Measurements from ENCODE around the gene CCNI2.

Gene CCNI2

GRCh38 chr5:132746954-132747615 is at the start of gene CCNI2:
Gene CCNI2, plus strand, starts transcription at chr5:132747426. Its CDS starts 70 bp downstream, at chr5:132747496.
- DNase-seq (ENCODE audit: low spot score), result peak; percentile 36

DNA sequence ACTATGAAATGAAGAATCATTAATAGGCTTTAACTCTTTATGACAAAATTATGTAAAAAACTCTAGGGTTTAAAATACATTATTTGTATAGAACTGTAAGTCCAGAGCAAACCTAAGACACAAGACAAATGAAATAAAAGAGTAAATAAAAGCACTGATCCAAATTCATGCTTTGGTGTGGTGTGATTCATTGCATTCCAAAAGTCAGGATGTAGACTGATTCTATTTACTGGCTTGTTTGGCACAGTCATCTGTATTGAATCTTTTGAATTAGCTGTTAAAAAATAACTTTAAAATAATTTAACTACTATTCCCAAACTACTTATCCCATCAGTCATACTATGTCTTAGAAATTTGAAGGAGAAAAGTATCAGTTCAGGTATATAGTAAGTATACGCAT is 42.4 kb upstream of the CCNI2 start:
- peak; percentile 25 for DNase-seq (ENCODE audit: low spot score)

DNA sequence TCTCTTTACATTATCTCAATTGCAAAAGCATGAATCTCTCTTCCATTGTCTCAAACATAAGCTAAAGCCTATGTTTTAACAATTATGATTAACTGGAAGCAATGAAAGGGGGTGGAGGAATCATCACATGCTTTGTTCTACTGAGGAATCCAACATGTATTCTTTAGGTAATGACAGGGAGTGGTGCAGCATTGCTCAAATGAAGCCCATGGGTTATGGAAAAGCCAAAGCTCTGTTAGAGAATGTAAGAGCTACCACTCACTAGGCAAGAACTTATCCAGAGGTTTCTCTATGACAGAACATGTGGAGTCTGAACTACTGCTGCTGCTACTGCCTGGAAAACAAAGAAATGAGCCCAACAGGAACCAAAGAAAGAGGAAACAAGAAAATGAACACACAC is 38.6 kb upstream of the CCNI2 start:
- no peak for DNase-seq (ENCODE audit: low spot score)

DNA sequence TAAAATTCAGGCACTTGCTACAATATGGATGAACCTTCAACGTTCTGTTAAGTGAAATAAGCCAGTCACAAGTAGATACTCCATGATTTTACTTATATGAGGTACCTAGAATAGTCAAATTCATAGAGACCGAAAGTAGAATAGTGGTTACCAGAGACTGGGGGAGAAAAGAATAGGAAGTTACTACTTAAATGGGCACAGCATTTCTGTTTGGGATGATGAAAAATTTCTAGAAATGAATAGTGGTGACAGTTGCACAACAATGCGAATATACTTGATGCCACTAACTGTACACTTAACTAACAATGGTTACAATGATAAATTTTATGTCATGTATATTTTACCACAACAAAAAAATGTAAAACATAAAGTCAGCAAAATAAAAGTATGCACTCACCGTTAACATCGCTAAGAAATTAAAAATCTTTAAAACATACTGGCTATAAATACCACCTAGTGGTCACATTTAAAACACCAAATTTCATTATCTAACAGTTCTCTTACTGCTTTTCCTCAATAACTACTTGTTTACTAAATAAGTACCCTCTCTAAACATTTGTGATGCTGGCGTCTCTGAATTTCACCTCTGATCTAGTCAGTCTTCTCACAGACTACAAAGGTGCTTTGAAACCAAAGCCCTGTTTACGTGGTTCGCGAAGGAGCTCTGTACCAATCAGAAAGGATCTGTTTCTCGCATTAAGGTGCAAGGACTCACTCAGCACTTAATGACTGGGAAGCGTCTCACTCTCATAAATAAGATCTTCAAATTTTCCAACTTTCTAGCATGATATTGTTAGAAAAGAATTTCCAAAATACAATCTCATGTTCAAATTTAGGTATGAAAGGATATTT is 32.5 kb upstream of the CCNI2 start:
- no peak for DNase-seq (ENCODE audit: low spot score)

DNA sequence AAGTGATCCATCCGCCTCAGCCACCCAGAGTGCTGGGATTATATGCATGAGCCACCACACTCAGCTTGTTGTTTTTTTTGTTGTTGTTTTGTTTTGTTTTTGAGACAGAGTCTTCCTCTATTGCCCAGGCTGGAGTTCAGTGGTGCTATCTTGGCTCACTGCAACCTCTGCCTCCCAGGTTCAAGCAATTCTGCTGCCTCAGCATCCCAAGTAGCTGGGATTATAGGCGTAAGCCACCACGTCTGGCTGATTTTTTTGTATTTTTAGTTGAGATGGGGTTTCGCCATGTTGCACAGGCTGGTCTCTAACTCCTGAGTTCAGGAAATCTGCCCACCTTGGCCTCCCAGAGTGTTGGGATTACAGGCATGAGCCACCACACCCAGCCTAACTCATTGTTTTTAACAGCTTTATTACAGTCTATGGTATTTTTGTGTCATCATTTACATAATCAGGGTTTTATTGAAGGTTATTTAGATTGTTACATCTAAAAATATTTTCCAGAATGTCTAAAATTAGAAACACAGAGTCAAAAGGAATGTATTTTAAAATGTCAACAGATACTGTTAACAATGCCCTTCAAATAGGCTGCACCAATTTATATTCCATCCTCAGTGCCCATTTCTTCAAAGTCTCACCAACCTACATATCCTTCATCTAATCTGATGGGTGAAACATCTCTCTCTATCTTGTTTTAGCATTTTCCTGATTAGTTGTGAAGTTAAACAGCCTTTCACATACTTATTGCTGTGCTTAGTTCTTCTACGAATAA is 28.5 kb upstream of the CCNI2 start:
- DNase-seq (ENCODE audit: low spot score), result no peak

DNA sequence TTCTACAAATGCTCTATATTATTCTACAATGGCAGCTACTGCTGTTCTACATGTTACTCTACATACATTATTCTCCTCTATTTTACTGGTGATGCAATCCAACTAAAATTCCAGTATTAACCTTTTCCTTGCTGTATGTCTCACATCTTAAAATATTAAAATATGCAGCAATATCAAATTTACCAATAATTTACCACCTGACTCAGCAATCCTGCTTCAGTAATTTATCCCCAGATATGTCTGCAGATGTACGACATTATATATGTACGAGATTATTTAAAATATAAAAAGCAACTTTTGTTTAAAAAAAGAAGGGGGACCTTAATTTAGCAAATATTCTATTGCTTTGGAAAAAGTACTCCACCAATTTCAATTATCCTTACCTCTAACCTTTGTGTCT is 21.5 kb upstream of the CCNI2 start:
- DNase-seq (ENCODE audit: low spot score), result no peak

DNA sequence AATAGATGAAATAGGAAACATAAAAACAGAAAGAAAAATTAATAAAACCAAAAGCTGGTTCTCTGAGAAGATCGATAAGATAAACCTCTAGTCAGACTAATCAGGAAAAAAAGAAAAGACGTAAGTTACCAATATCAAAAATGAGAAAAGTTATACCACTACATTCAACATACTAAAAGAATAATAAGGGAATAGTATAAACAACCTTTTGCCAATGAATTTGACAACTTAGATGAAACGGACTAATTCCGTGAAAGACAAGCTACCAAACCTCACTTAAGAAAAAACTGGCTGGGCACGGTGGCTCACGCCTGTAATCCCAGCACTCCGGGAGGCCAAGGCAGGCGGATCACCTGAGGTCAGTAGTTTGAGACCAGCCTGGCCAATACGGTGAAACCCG is 17.3 kb upstream of the CCNI2 start:
- no peak for DNase-seq (ENCODE audit: low spot score)

- DNase-seq (ENCODE audit: low spot score), result no peak
These were observed 13.6 kb upstream of the CCNI2 start for GRCh38 chr5:132733499-132734148.

DNA sequence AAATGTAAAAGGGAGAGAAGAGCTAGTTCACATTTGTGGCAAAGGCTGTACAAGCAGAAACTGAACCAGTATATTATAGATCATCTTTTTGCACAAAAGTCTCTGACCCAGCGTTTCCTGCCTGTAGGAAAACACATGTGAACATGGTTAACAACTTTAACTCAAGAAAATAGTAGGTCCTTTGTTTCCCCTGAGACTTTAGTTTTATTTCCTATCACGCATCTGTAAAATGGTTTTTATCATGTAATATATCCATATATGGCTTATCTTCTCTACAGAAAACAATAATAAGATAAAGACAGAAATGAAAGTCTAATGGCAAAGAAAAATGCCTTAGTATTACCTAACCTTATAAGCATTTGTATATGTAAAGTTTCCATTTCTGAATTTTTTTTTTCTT is 12.5 kb upstream of the CCNI2 start:
- no peak for DNase-seq (ENCODE audit: low spot score)

GRCh38 chr5:132736853-132737833 is 10.1 kb upstream of the CCNI2 start, which contains the start of gene KIF3A:
Gene KIF3A, minus strand, starts transcription at chr5:132737546. Its CDS starts 127 bp downstream, at chr5:132737419.
- peak; percentile 100 for DNase-seq (ENCODE audit: low spot score)

DNA sequence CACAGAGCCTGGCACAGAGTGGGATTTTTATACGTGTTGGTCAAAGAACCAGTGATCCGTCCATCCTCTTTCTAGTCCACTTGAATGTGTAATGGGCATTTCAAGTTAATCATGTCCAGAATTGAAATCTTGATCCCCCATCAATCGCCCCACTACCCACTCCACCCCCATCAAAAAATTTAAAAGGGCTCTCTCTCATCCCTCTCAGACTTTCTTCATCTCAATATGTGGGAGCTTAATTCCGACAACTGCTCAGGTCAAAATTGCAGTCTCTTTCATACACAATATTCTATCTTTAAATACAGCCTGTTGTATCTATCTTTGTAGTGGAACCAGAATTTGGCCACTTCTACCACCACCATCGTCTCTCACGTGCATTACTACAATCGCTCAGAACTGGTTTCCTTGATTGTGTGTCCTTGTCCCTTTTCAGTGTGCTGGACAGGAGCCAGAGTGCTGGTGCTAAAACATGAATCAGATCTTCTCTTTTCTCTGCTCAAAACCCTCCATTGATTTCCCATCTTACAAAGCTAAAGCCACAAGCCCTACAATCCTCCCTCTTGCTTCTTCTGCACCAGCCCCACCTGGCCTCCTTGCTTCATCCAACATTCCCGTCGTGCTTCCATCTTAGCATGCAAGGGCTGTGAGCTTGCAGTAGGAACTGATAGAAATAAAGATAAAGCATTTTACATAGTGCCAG is 9.1 kb upstream of the CCNI2 start:
- DNase-seq (ENCODE audit: low spot score), result no peak

DNA sequence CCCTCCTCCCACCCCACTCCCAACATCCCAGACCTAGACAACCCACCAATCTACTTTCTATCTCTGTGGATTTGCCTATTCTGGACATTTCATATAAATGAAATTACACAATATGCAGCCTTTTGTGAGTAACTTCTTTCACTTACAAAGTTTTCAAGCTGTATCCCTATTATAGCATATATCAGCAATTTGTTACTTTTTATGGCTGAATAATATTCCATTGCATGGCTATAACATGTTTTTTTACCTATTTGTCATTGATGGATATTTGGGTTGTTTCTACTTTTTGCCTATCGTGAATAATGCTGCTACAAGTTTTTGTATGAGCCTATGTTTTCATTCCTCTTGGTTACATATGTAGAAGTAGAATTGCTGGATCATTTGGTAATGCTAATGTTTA is 8.0 kb upstream of the CCNI2 start:
- DNase-seq (ENCODE audit: low spot score), result no peak

DNA sequence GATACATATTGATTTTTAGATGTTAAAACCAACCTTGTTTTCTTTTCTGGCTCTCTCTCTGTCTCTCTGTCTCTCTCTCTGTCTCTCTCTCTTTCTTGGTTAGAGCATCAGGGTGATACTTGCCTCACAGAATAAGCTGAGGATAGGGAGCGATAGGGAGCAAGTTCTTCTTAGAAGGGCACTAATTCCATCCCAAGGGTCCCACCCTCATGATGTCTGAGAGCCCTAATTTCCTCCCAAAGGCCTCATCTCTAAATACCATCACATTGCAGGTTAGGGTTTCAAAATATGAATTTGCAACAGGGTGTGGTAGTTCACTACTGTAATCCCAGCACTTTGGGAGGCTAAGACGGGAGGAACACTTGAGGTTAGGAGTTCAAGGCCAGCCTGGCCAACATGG is 5.1 kb upstream of the CCNI2 start:
- DNase-seq (ENCODE audit: low spot score), result no peak

DNA sequence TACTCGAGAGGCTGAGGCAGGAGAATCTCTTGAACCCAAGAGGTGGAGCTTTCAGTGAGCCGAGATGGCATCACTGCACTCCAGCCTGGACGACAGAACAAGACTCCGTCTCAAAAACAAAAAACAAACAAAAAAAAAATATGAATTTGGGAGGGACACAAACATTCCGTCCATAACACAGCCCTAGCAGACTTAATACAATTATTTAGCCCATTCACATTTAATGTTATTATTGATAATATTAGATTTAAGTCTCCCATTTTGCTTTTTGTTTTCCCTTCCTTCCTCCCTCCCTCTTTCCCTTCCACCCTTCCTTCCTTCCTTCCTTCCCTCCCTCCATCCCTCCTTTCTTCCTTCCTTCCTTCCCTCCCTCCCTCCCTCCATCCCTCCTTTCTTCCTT is 4.6 kb upstream of the CCNI2 start:
- DNase-seq (ENCODE audit: low spot score), result no peak

- no peak for DNase-seq (ENCODE audit: low spot score)
These were observed 2.6 kb upstream of the CCNI2 start for GRCh38 chr5:132744659-132745058.

- DNase-seq (ENCODE audit: low spot score), result no peak
These were observed 653 bp upstream of the CCNI2 start for GRCh38 chr5:132746592-132746953.

DNA sequence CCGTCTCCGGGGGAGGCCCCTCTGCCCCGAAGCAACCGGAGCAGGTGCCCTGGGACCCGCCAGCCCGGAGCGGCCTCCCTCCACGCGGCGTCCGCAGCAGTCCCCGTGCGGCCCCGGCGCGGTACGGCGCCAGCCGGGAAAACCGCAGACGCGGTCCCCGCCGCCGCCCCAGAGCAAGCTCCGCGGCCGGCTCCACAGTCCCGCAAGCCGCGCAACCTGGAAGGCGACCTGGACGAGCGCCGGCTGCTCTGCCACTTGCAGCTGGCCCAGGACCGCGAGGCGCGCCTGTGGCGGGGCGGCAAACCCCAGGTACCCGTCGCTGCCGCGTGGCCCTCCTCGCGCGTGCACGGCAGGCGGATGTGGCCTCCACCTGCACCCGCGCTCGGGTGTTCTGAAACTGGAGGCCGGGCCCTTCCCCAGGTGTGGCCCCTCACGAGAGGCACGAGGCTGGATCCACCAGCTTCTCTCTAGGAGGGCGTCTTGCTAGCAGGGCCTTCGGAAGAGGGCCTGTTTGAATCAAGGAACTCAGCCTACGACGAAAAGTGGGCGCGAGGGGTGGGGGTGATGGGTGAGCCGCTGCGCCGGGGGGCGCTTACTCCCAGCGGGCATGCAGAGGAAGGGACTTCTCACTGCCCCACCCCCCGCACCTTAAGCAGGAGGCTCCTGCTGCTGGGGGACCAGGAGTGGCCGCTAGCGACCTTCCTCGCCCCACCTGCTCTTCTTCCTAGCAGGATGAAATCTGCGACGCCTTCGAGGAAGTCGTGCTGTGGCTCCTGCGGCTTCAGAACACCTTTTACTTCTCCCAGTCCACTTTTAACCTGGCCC is 602 bp downstream of the CCNI2 start:
- DNase-seq (ENCODE audit: low spot score), result no peak

GRCh38 chr5:132748522-132749000 is 1.3 kb downstream of the CCNI2 start:
- no peak for DNase-seq (ENCODE audit: low spot score)

DNA sequence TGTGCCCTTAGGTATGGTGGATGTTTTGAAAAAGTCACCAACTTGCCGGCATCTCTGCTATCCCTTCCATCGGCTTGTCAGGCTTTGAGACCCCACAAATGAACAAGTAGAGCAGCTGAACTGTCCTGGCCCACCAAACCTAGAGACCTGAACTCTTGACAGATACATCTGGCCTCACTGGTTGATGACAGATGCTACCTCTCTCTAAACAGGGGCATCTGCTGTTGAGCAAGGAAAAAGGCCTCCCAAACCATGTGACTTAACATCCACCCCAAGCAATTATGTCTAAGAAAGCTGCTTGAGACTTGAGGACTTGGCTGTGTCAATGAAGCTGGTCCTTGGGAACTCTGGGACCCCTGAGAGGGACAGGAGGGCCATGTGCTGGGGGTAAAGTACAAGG is 2.3 kb downstream of the CCNI2 start:
- no peak for DNase-seq (ENCODE audit: low spot score)
